Measurements from ENCODE around the gene DHODH. TPM values are rescaled to one million over a fixed set of nuclear protein-coding genes. Genes with fewer than 3 reads are reported as not detected.

DHODH gene
- total RNA-seq, 1 donor from 2014 or later, result 5.2 TPM

DNA sequence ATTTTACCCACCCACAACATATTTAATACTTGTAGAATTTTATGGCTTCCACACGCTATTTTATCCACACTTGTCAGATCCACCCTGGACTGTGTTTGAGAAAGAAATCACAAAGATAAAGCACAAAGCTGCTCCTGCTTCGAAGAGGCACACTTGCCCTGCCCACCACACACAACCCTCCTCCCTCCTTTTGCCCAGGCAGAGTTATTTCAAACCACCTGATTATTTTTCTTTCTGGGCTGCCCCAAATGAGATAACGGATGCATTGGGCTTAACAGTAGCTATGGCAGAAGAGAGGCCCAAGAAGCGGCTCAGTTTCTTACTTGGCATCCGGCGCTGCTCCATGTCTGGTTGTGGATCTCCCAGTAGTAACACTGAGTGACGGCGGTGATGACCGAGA is 35.5 kb upstream of the DHODH start:
- Histone ChIP-seq H2AFZ (ENCODE audit: low read depth, low read length) (no peak overlapping the region), H3K9me3 (ENCODE audit: insufficient read depth, low read depth, low read length) (no peaks in the 10 kb centered on the region), H3K9ac (ENCODE audit: low read length) (no peak overlapping the region), H3K79me2 (ENCODE audit: insufficient read depth, low read length) (no peaks in the 10 kb centered on the region), H3K27ac (ENCODE audit: low read depth, low read length) (no peak overlapping the region), H3K4me1 (ENCODE audit: insufficient read depth, low read length) (no peaks in the 10 kb centered on the region), H3K27me3 (ENCODE audit: insufficient read depth, low read length) (no peaks in the 10 kb centered on the region), H3K4me3 (ENCODE audit: insufficient read depth, low read depth, low read length) (no peak overlapping the region), H3K4me2 (ENCODE audit: low read length) (no peak overlapping the region), H4K20me1 (ENCODE audit: insufficient read depth, low read length) (no peaks in the 10 kb centered on the region), H3K36me3 (ENCODE audit: insufficient read depth, low read length) (no peaks in the 10 kb centered on the region)
- H3K27me3 Mint-ChIP-seq (ENCODE audit: low read depth, unreplicated experiment), result no peaks in the 10 kb centered on the region
- TF ChIP-seq, protein P1, sequence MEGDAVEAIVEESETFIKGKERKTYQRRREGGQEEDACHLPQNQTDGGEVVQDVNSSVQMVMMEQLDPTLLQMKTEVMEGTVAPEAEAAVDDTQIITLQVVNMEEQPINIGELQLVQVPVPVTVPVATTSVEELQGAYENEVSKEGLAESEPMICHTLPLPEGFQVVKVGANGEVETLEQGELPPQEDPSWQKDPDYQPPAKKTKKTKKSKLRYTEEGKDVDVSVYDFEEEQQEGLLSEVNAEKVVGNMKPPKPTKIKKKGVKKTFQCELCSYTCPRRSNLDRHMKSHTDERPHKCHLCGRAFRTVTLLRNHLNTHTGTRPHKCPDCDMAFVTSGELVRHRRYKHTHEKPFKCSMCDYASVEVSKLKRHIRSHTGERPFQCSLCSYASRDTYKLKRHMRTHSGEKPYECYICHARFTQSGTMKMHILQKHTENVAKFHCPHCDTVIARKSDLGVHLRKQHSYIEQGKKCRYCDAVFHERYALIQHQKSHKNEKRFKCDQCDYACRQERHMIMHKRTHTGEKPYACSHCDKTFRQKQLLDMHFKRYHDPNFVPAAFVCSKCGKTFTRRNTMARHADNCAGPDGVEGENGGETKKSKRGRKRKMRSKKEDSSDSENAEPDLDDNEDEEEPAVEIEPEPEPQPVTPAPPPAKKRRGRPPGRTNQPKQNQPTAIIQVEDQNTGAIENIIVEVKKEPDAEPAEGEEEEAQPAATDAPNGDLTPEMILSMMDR (IDR thresholded peaks at IDR 0.05; ENCODE audit: insufficient read depth, low read depth, low read length), result no peak
- no peak for TF ChIP-seq EZH2 (IDR thresholded peaks at IDR 0.05; ENCODE audit: insufficient read depth, low read length)
- FAIRE-seq, result no peak
- H3K36me3 Mint-ChIP-seq (ENCODE audit: low read depth, unreplicated experiment), result no peaks in the 10 kb centered on the region
- no peak for DNase-seq (ENCODE audit: low read depth)
- H3K4me1 Mint-ChIP-seq (ENCODE audit: low read depth, unreplicated experiment), result peaks cover 4% of the 10 kb centered on the region
- H3K4me3 Mint-ChIP-seq (ENCODE audit: unreplicated experiment), result no peak overlapping the region
- H3K9me3 Mint-ChIP-seq (ENCODE audit: unreplicated experiment), result no peaks in the 10 kb centered on the region
- no peak overlapping the region for H3K27ac Mint-ChIP-seq (ENCODE audit: unreplicated experiment)

DNA sequence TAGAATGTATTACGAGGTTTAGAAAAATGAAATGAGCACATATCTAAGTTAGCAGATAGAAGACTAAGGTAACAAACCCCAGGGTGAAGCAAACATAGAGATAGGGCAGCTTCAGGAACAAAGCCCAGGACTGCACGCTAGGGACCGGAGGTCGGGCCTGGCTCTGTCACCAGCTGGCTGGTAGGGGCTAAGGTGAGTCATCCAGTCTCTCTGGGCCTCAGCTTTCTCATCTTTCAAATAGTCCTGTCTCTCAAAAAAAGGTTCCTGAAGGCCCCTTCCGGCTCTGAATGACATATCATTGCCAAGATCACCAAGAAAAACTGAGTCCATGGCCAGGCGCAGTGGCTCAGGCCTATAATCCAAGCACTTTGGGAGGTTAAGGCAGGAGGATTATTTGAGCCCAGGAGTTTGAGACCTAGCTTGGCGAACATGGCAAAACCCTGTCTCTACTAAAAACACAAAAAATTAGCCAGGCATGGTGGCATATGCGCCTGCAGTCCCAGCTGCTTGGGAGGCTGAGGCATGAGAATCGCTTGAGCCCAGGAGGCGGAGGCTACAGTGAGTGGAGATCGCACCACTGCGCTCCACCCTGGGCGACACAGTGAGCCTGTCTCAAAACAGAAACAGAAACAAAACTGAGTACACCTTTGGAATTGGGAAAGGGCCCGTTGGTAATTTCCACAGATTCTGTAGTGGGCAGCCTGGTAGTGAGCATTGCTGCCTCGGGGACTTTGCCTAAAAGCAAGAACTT is 34.3 kb upstream of the DHODH start:
- no peak for FAIRE-seq
- DNase-seq (ENCODE audit: low read depth), result no peak

More for the DNA sequence above, 34.3 kb upstream of the DHODH start:
- no peaks in the 10 kb centered on the region for H3K27me3 ChIP-seq (ENCODE audit: insufficient read depth, low read length)
- no peaks in the 10 kb centered on the region for H4K20me1 ChIP-seq (ENCODE audit: insufficient read depth, low read length)
- Mint-ChIP-seq H3K27me3 (ENCODE audit: low read depth, unreplicated experiment) (no peaks in the 10 kb centered on the region), H3K27ac (ENCODE audit: unreplicated experiment) (no peak overlapping the region), H3K36me3 (ENCODE audit: low read depth, unreplicated experiment) (no peaks in the 10 kb centered on the region), H3K9me3 (ENCODE audit: unreplicated experiment) (no peaks in the 10 kb centered on the region), H3K4me1 (ENCODE audit: low read depth, unreplicated experiment) (peaks cover 4% of the 10 kb centered on the region), H3K4me3 (ENCODE audit: unreplicated experiment) (no peak overlapping the region)
- no peak overlapping the region for H2AFZ ChIP-seq (ENCODE audit: low read depth, low read length)
- no peaks in the 10 kb centered on the region for H3K4me1 ChIP-seq (ENCODE audit: insufficient read depth, low read length)
- no peaks in the 10 kb centered on the region for H3K36me3 ChIP-seq (ENCODE audit: insufficient read depth, low read length)
- H3K9me3 ChIP-seq (ENCODE audit: insufficient read depth, low read depth, low read length), result no peaks in the 10 kb centered on the region
- no peak overlapping the region for H3K4me2 ChIP-seq (ENCODE audit: low read length)
- no peak overlapping the region for H3K27ac ChIP-seq (ENCODE audit: low read depth, low read length)
- no peak overlapping the region for H3K4me3 ChIP-seq (ENCODE audit: insufficient read depth, low read depth, low read length)
- H3K79me2 ChIP-seq (ENCODE audit: insufficient read depth, low read length), result no peaks in the 10 kb centered on the region
- H3K9ac ChIP-seq (ENCODE audit: low read length), result no peak overlapping the region
- TF ChIP-seq, protein P1 (IDR thresholded peaks at IDR 0.05; ENCODE audit: insufficient read depth, low read depth, low read length), result no peak
- no peak for TF ChIP-seq EZH2 (IDR thresholded peaks at IDR 0.05; ENCODE audit: insufficient read depth, low read length)

All from astrocyte (in vitro differentiated cells and primary cell).